ENCODE results near the gene LNP1. TPM values are rescaled to one million over a fixed set of nuclear protein-coding genes. Genes with fewer than 3 reads are reported as not detected.

The LNP1 gene
- total RNA-seq, 2 experiments from 2014 or later, result 8.9 to 12.7 TPM

GRCh38 chr3:100370756-100371155, 30.6 kb upstream of the LNP1 start:
- H3K9me2 ChIP-seq (ENCODE audit: insufficient read depth, low read length), result no peaks in the 10 kb centered on the region
- H3K79me2 ChIP-seq (ENCODE audit: insufficient read depth, low read depth, low read length), result no peaks in the 10 kb centered on the region
- no TSS peak for BruUV-seq (replicated peaks)
- H3K4me1 ChIP-seq (ENCODE audit: insufficient read depth, low read length, poor library complexity, severe bottlenecking), result no peaks in the 10 kb centered on the region
- H4K20me1 ChIP-seq (ENCODE audit: insufficient read depth, low read length), result no peaks in the 10 kb centered on the region
- ChIA-PET POLR2A (interaction anchor here (1.6 to 2.3 kb wide), 4 partner anchors 10 to 15 kb away, joined by 5 to 9 read pairs (median 8); no protein-coding TSS in a partner anchor), CTCF (ENCODE audit: unreplicated experiment) (no interaction called here)
- no peak for DNase-seq (ENCODE audit: low spot score)
- peaks cover 96% of the 10 kb centered on the region for H3K36me3 ChIP-seq (ENCODE audit: insufficient read depth, low read length)
- H2AFZ ChIP-seq (ENCODE audit: low read length), result no peak overlapping the region
- no peaks in the 10 kb centered on the region for H3K9me3 ChIP-seq (ENCODE audit: low read length)
- intact Hi-C loops (cut with micrococcal nuclease; ENCODE audit: unreplicated experiment), result no loop called here
- no peak overlapping the region for H3K27ac ChIP-seq (ENCODE audit: low read depth, low read length, poor library complexity, severe bottlenecking)
- TF ChIP-seq CTCF (conservative IDR thresholded peaks at IDR 0.05; ENCODE audit: low read length) (no peak), EZH2phosphoT487 (IDR thresholded peaks at IDR 0.05; ENCODE audit: borderline replicate concordance, low read depth, low read length) (no peak)
- no peak overlapping the region for H3K4me2 ChIP-seq (ENCODE audit: low read length)
- no peak overlapping the region for H3K4me3 ChIP-seq (ENCODE audit: low read depth, low read length, poor library complexity, severe bottlenecking)

DNA sequence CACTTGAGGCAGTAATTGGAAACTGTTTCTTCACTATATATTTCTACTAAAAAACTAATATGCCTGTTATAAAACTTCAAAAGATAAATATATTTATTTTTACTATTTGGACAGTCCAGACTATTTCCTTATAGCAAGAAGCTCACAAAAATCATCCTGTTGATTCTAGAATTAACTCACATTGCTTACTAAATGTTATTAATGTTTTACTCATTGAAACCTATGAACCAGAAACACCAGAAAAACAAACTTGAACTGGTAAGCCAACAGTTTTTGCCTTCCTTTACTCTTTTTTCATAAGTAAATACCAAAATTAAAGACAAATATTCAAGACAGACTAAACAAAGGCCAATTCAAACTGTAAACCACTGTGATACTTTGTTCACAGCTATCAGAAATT, 26.8 kb upstream of the LNP1 start:
- Histone ChIP-seq H4K20me1 (ENCODE audit: insufficient read depth, low read length) (no peaks in the 10 kb centered on the region; the same call in 1 of the 2 replicates), H3K9me2 (ENCODE audit: insufficient read depth, low read length) (no peaks in the 10 kb centered on the region), H2AFZ (ENCODE audit: low read length) (no peak overlapping the region), H3K27ac (ENCODE audit: low read depth, low read length, poor library complexity, severe bottlenecking) (no peak overlapping the region), H3K36me3 (ENCODE audit: insufficient read depth, low read length) (peaks cover 94% of the 10 kb centered on the region), H3K79me2 (ENCODE audit: insufficient read depth, low read depth, low read length) (no peaks in the 10 kb centered on the region), H3K4me2 (ENCODE audit: low read length) (no peak overlapping the region), H3K4me3 (ENCODE audit: low read depth, low read length, poor library complexity, severe bottlenecking) (no peak overlapping the region), H3K4me1 (ENCODE audit: insufficient read depth, low read length, poor library complexity, severe bottlenecking) (no peaks in the 10 kb centered on the region), H3K9me3 (ENCODE audit: low read length) (no peaks in the 10 kb centered on the region)
- ChIA-PET POLR2A (interaction anchor here (0.6 to 2.1 kb wide), 6 partner anchors 9 to 217 kb away, joined by 3 to 12 read pairs (median 4); partner anchors contain the start of gene LNP1), CTCF (ENCODE audit: unreplicated experiment) (no interaction called here)
- BruUV-seq (replicated peaks), result no TSS peak
- DNase-seq (ENCODE audit: low spot score), result no peak
- TF ChIP-seq CTCF (conservative IDR thresholded peaks at IDR 0.05; ENCODE audit: low read length), result no peak
- TF ChIP-seq EZH2phosphoT487 (IDR thresholded peaks at IDR 0.05; ENCODE audit: borderline replicate concordance, low read depth, low read length), result no peak
- intact Hi-C loops (cut with micrococcal nuclease; ENCODE audit: unreplicated experiment), result no loop called here

GRCh38 chr3:100376301-100376700, 25.0 kb upstream of the LNP1 start:
- no peaks in the 10 kb centered on the region for H3K4me1 ChIP-seq (ENCODE audit: insufficient read depth, low read length, poor library complexity, severe bottlenecking)
- H3K79me2 ChIP-seq (ENCODE audit: insufficient read depth, low read depth, low read length), result no peaks in the 10 kb centered on the region
- ChIA-PET POLR2A (interaction anchor here (0.7 to 2.1 kb wide), 6 partner anchors 9 to 1575 kb away, joined by 3 to 12 read pairs (median 4); no protein-coding TSS in a partner anchor), CTCF (ENCODE audit: unreplicated experiment) (no interaction called here)
- no peak for DNase-seq (ENCODE audit: low spot score)
- H3K4me2 ChIP-seq (ENCODE audit: low read length), result no peak overlapping the region
- no peaks in the 10 kb centered on the region for H3K9me3 ChIP-seq (ENCODE audit: low read length)
- intact Hi-C loops (cut with micrococcal nuclease; ENCODE audit: unreplicated experiment), result no loop called here
- H2AFZ ChIP-seq (ENCODE audit: low read length), result no peak overlapping the region
- H3K9me2 ChIP-seq (ENCODE audit: insufficient read depth, low read length), result no peaks in the 10 kb centered on the region
- TF ChIP-seq CTCF (conservative IDR thresholded peaks at IDR 0.05; ENCODE audit: low read length) (no peak), EZH2phosphoT487 (IDR thresholded peaks at IDR 0.05; ENCODE audit: borderline replicate concordance, low read depth, low read length) (no peak)
- no peak overlapping the region for H3K27ac ChIP-seq (ENCODE audit: low read depth, low read length, poor library complexity, severe bottlenecking)
- BruUV-seq (replicated peaks), result no TSS peak
- H3K36me3 ChIP-seq (ENCODE audit: insufficient read depth, low read length), result peaks cover 93% of the 10 kb centered on the region
- H4K20me1 ChIP-seq (ENCODE audit: insufficient read depth, low read length), result no peaks in the 10 kb centered on the region; the same call in 1 of the 2 replicates
- no peak overlapping the region for H3K4me3 ChIP-seq (ENCODE audit: low read depth, low read length, poor library complexity, severe bottlenecking)

Data from OCI-LY7 (cell line).